HepG2 (cell line): ENCODE data around the gene ARPC1B. TPM values are rescaled to one million over a fixed set of nuclear protein-coding genes. Genes with fewer than 3 reads are reported as not detected.
A peak's percentile ranks its signal among the peaks of the same experiment; 100 is the strongest.

ENCODE experiments used
- ATF2 ChIP-seq: sonication (generic); formaldehyde crosslinking; IDR thresholded peaks from 2 replicates; pipeline ENCODE4 v1.4.0; 2020; ENCODE audit warnings: missing genetic modification reagents
- CHD2 ChIP-seq: IDR thresholded peaks from 2 replicates; pipeline ENCODE4 v1.6.1; 2011; ENCODE audit warnings: low read depth, low read length, improper control_type of control experiment
- MBD4 ChIP-seq: IDR thresholded peaks from 2 replicates; pipeline ENCODE4 v1.6.1; 2012; ENCODE audit warnings: low read length, inconsistent platforms, borderline replicate concordance
- NR1H2 ChIP-seq: sonication (generic); formaldehyde crosslinking; IDR thresholded peaks from 2 replicates; pipeline ENCODE4 v1.8.1; 2022; ENCODE audit warnings: low read depth, missing genetic modification reagents, borderline replicate concordance
- RBM39 ChIP-seq: fragments of 200-400 bp; formaldehyde crosslinking; IDR thresholded peaks from one replicate; pipeline ENCODE4 v1.6.1; 2018; ENCODE audit warnings: antibody characterized with exemption, mild to moderate bottlenecking, low read depth, low read length; ENCODE audit not compliant: poor library complexity, severe bottlenecking
- SOX6 ChIP-seq, 2 experiments: fragments of 450-650 bp in 1 of 2; sonication (generic) in 1 of 2; formaldehyde crosslinking in 1 of 2; IDR thresholded peaks; 2 replicates each; pipeline versions ENCODE4 v1.4.0 to v1.6.1; 2017 to 2020; ENCODE audit warnings: antibody characterized with exemption in 1 of 2, mild to moderate bottlenecking in 1 of 2, missing genetic modification reagents in 1 of 2
- YY1 ChIP-seq: IDR thresholded peaks from 2 replicates; pipeline ENCODE4 v1.6.1; 2011; ENCODE audit warnings: low read length, low read depth, moderate library complexity, mild to moderate bottlenecking; ENCODE audit not compliant: insufficient read depth, insufficient replicate concordance
- ZBTB46 ChIP-seq: sonication (generic); formaldehyde crosslinking; IDR thresholded peaks from 2 replicates; pipeline ENCODE4 v1.4.0; 2020; ENCODE audit warnings: mild to moderate bottlenecking, missing genetic modification reagents, borderline replicate concordance
- ZFP36L1 ChIP-seq: sonication (generic); formaldehyde crosslinking; IDR thresholded peaks from 2 replicates; pipeline ENCODE4 v1.8.0; 2022; ENCODE audit warnings: mild to moderate bottlenecking, missing genetic modification reagents, moderate library complexity
- ZFYVE20 ChIP-seq: sonication (generic); formaldehyde crosslinking; IDR thresholded peaks from 2 replicates; pipeline ENCODE4 v1.8.0; 2023; ENCODE audit warnings: low read depth, mild to moderate bottlenecking, moderate library complexity, missing genetic modification reagents, borderline replicate concordance
- ZNF180 ChIP-seq: sonication (generic); formaldehyde crosslinking; IDR thresholded peaks from 2 replicates; pipeline ENCODE4 v1.4.0; 2020; ENCODE audit warnings: low read depth, missing genetic modification reagents, borderline replicate concordance
- ZNF407 ChIP-seq: sonication (generic); formaldehyde crosslinking; IDR thresholded peaks from one replicate; pipeline ENCODE4 v1.5.1; 2020; ENCODE audit warnings: mild to moderate bottlenecking, missing genetic modification reagents; ENCODE audit errors: not compliant biosample characterization
- ZNF639 ChIP-seq: conservative IDR thresholded peaks from 2 replicates; pipeline ENCODE4 v1.6.1; 2018; ENCODE audit warnings: missing genetic modification reagents
- ZNF788 ChIP-seq: sonication (generic); formaldehyde crosslinking; IDR thresholded peaks from 2 replicates; pipeline ENCODE4 v1.5.0; 2020; ENCODE audit warnings: mild to moderate bottlenecking, missing genetic modification reagents, borderline replicate concordance
- polyA plus RNA-seq, 8 experiments: library from polyadenylated mRNA; depleted of rRNA in 3 of 8; stranded (reverse) in 7 of 8; unstranded in 1 of 8; fragments of >200 nt; fragmentation: Illumina TruSeq in 4 of 8; extraction: Trizol in 4 of 8; gene quantifications; 2 replicates each; pipeline versions ENCODE4 v1.2.1 to v1.2.3, GENCODE V29; 2011 to 2016; ENCODE audit warnings: low read depth in 4 of 8, missing spikeins in 1 of 8, mixed read lengths in 1 of 8; ENCODE audit not compliant: insufficient read depth in 1 of 8
- total RNA-seq, 5 experiments: library from RNA; depleted of rRNA; stranded (reverse); fragments of >200 nt; fragmentation: Illumina TruSeq; extraction: Trizol; gene quantifications; 2 replicates each; pipeline ENCODE4 v1.2.3, GENCODE V29; 2016; ENCODE audit warnings: low read depth in 1 of 5

ARPC1B gene
- total and polyA plus RNA-seq, 2 of the 13 experiments (the other 11 are each of a cell fraction or from before 2014, with no cell fraction given) = 72.9 to 89.1 TPM

GRCh38 chr7:99372275-99373090, 2.0 kb upstream of the ARPC1B start (continued):
- no peak for TF ChIP-seq ZBTB46 (CRISPR knock-in tag)
- peak; percentile 47; the same call in 1 of the 2 replicates for TF ChIP-seq ATF2 (CRISPR knock-in tag)
- no peak for TF ChIP-seq YY1
- TF ChIP-seq SOX6 (IDR thresholded peaks at IDR 0.05) = no peak
- peak; percentile 64; the same call in 1 of the 2 replicates for TF ChIP-seq SOX6 (CRISPR knock-in tag; IDR thresholded peaks at IDR 0.05)
- no peak for TF ChIP-seq ZNF639 (CRISPR knock-in tag)
- TF ChIP-seq ZFP36L1 (CRISPR knock-in tag) = no peak
- TF ChIP-seq RBM39 = no peak
- TF ChIP-seq NR1H2 = peak; percentile 78; the same call in 1 of the 2 replicates
- no peak for TF ChIP-seq ZFYVE20 (CRISPR knock-in tag)
- TF ChIP-seq ZNF180 (CRISPR knock-in tag) = no peak
- TF ChIP-seq ZNF788 = peak; percentile 76; the same call in 1 of the 2 replicates
- TF ChIP-seq MBD4 = no peak
- no peak for TF ChIP-seq ZNF407 (CRISPR knock-in tag)
- TF ChIP-seq CHD2 = no peak
